CD4-positive, alpha-beta T cell (primary cell): Measurements from ENCODE around the gene MIS12. TPM values are rescaled to one million over a fixed set of nuclear protein-coding genes. Genes with fewer than 3 reads are reported as not detected.

Experiments used
- ATAC-seq: fragments of 200-7000 bp; cut with Tn5 transposase; one replicate; pipeline ENCODE4 v1.10.0; 2022; ENCODE audit warnings: mild to moderate bottlenecking; ENCODE audit not compliant: poor library complexity
- CTCF ChIA-PET: fragments of 350-600 bp; sonication (Branson Sonifier 250); formaldehyde crosslinking; loops from one replicate; lab custom pipeline; 2021; ENCODE audit warnings: antibody characterized with exemption, inconsistent platforms; lab: Charles Lee
- POLR2A ChIA-PET: fragments of 350-600 bp; sonication (Branson Sonifier 250); formaldehyde crosslinking; loops from one replicate; lab custom pipeline; 2021; ENCODE audit warnings: antibody characterized with exemption, inconsistent platforms; lab: Charles Lee
- DNase-seq, 14 experiments: peaks; one replicate each; pipeline ENCODE4 v3.0.0-alpha.2; 2013 to 2020; ENCODE audit warnings: mixed read lengths in 2 of 14
- H3K27ac ChIP-seq, 2 donors: one replicate each; pipeline versions ENCODE4 v1.5.1 to v1.7.0; 2013; ENCODE audit warnings: low read length in 2 of 2, low read depth in 1 of 2, mild to moderate bottlenecking in 1 of 2
- H3K27me3 ChIP-seq, 2 experiments: 1 replicate in 1 of 2; 2 replicates in 1 of 2; pipeline versions ENCODE4 v1.6.1 to v1.7.0; 2013; ENCODE audit warnings: low read length in 2 of 2, control low read depth in 1 of 2, mild to moderate bottlenecking in 1 of 2, moderate library complexity in 1 of 2; ENCODE audit not compliant: insufficient read depth in 2 of 2, control insufficient read depth in 1 of 2
- H3K36me3 ChIP-seq: one replicate; pipeline ENCODE4 v1.6.1; 2013; ENCODE audit warnings: low read length, control low read depth; ENCODE audit not compliant: insufficient read depth
- H3K4me1 ChIP-seq: one replicate; pipeline ENCODE4 v1.6.1; 2013; ENCODE audit warnings: low read length, control low read depth; ENCODE audit not compliant: insufficient read depth
- H3K4me3 ChIP-seq: one replicate; pipeline ENCODE4 v1.5.1; 2013; ENCODE audit warnings: mild to moderate bottlenecking, low read length, moderate library complexity
- H3K9me3 ChIP-seq, 2 experiments: 1 replicate in 1 of 2; 2 replicates in 1 of 2; pipeline versions ENCODE4 v1.6.1 to v1.7.0; 2013; ENCODE audit warnings: low read length in 2 of 2, mild to moderate bottlenecking in 2 of 2, control low read depth in 1 of 2, moderate library complexity in 1 of 2; ENCODE audit not compliant: control insufficient read depth in 1 of 2, insufficient read depth in 1 of 2
- H3K27ac Mint-ChIP-seq: one replicate; pipeline ENCODE4 v1.8.0; 2020; ENCODE audit warnings: mixed read lengths
- H3K27me3 Mint-ChIP-seq: one replicate; pipeline ENCODE4 v1.8.0; 2021; ENCODE audit warnings: mixed read lengths
- H3K36me3 Mint-ChIP-seq: one replicate; pipeline ENCODE4 v1.8.0; 2021; ENCODE audit warnings: low read depth, mixed read lengths
- H3K4me1 Mint-ChIP-seq: one replicate; pipeline ENCODE4 v1.8.0; 2021; ENCODE audit warnings: low read depth, mixed read lengths
- H3K4me3 Mint-ChIP-seq: one replicate; pipeline ENCODE4 v1.8.0; 2020; ENCODE audit warnings: mild to moderate bottlenecking, mixed read lengths
- H3K9me3 Mint-ChIP-seq: one replicate; pipeline ENCODE4 v1.8.0; 2020; ENCODE audit warnings: mixed read lengths
- CTCF ChIP-seq: fragments of 200-600 bp; IDR thresholded peaks from one replicate; pipeline ENCODE4 v1.8.0; 2022; ENCODE audit warnings: antibody characterized with exemption, mild to moderate bottlenecking
- intact Hi-C, 2 experiments: fragments of 100-400 bp; cut with DNase I in 1 of 2; cut with micrococcal nuclease in 1 of 2; formaldehyde crosslinking; loops; one replicate each; pipeline versions ENCODE4 v1.15.1 to v1.9.0; 2023 to 2025; cut with DNase I, micrococcal nuclease
- total RNA-seq, 174 experiments: library from RNA in 2 of 174; stranded (reverse) in 2 of 174; gene quantifications; one replicate each; pipeline ENCODE4 v1.2.3 and lab custom pipeline; 2021 to 2026

MIS12 gene
- total RNA-seq, 2 experiments from 2014 or later = 19.2 to 20.3 TPM

GRCh38 chr17:5444209-5444608 is 42.2 kb upstream of the MIS12 start:
- POLR2A ChIA-PET = no interaction called here

GRCh38 chr17:5446786-5447185 is 39.6 kb upstream of the MIS12 start:
- Histone ChIP-seq H3K27ac (no peak overlapping the region), H3K27me3 (no peaks in the 10 kb centered on the region), H3K9me3 (no peaks in the 10 kb centered on the region), H3K4me1 (no peaks in the 10 kb centered on the region), H3K36me3 (peaks cover 56% of the 10 kb centered on the region), H3K4me3 (no peak overlapping the region)
- Mint-ChIP-seq H3K4me1 (no peaks in the 10 kb centered on the region), H3K4me3 (no peak overlapping the region), H3K9me3 (no peaks in the 10 kb centered on the region), H3K27ac (no peak overlapping the region), H3K27me3 (no peaks in the 10 kb centered on the region), H3K36me3 (peaks cover 81% of the 10 kb centered on the region)
- ChIA-PET POLR2A (no interaction called here), CTCF (no interaction called here)
- ATAC-seq (no peak), DNase-seq (no peak)
- intact Hi-C loops = loop anchor here in 1 of 2 experiments (10.0 kb wide), 1 partner anchor 978 kb away; no protein-coding TSS in a partner anchor
- no peak for TF ChIP-seq CTCF

More at GRCh38 chr17:5444209-5444608, 42.2 kb upstream of the MIS12 start:
- no peaks in the 10 kb centered on the region for H3K9me3 ChIP-seq
- no peak for DNase-seq
- Mint-ChIP-seq H3K4me3 (no peak overlapping the region), H3K4me1 (peaks cover 8% of the 10 kb centered on the region), H3K9me3 (no peaks in the 10 kb centered on the region), H3K27ac (no peak overlapping the region), H3K36me3 (peaks cover 59% of the 10 kb centered on the region), H3K27me3 (no peaks in the 10 kb centered on the region)
- intact Hi-C loops = loop anchor here in 1 of 2 experiments (10.0 kb wide), 1 partner anchor 981 kb away; no protein-coding TSS in a partner anchor
- peaks cover 44% of the 10 kb centered on the region for H3K36me3 ChIP-seq
- no peak overlapping the region for H3K27ac ChIP-seq
- peaks cover 8% of the 10 kb centered on the region for H3K4me1 ChIP-seq
- no peak for TF ChIP-seq CTCF
- CTCF ChIA-PET = no interaction called here
- no peak for ATAC-seq
- no peaks in the 10 kb centered on the region for H3K27me3 ChIP-seq
- H3K4me3 ChIP-seq = no peak overlapping the region

GRCh38 chr17:5464717-5465507 is 21.5 kb upstream of the MIS12 start:
- no peak for DNase-seq
- no peaks in the 10 kb centered on the region for H3K27me3 Mint-ChIP-seq
- no peak for ATAC-seq
- Histone ChIP-seq H3K27me3 (no peaks in the 10 kb centered on the region), H3K9me3 (no peaks in the 10 kb centered on the region), H3K27ac (no peak overlapping the region), H3K4me1 (peaks cover 24% of the 10 kb centered on the region), H3K4me3 (no peak overlapping the region), H3K36me3 (peaks cover 17% of the 10 kb centered on the region)
- H3K36me3 Mint-ChIP-seq = peaks cover 12% of the 10 kb centered on the region
- no peak overlapping the region for H3K4me3 Mint-ChIP-seq
- peaks cover 40% of the 10 kb centered on the region for H3K4me1 Mint-ChIP-seq
- no peak for TF ChIP-seq CTCF
- ChIA-PET POLR2A (no interaction called here), CTCF (no interaction called here)
- no peaks in the 10 kb centered on the region for H3K9me3 Mint-ChIP-seq
- no peak overlapping the region for H3K27ac Mint-ChIP-seq
- intact Hi-C loops = no loop called here
